Subcutaneous abdominal adipose tissue (tissue), 5 donors: ENCODE results near the gene CCL14.

Source experiments
- H3K27ac ChIP-seq: one replicate; pipeline ENCODE4 v1.7.0; 2013; ENCODE audit warnings: low read depth, mild to moderate bottlenecking, inconsistent platforms, low read length, moderate library complexity
- H3K27me3 ChIP-seq, 5 donors: one replicate each; pipeline ENCODE4 v1.7.0; 2013; ENCODE audit warnings: low read length in 5 of 5, inconsistent platforms in 1 of 5; ENCODE audit not compliant: control insufficient read depth in 5 of 5, insufficient read depth in 4 of 5
- H3K36me3 ChIP-seq, 5 donors: one replicate each; pipeline ENCODE4 v1.7.0; 2013; ENCODE audit warnings: low read length in 5 of 5; ENCODE audit not compliant: control insufficient read depth in 5 of 5, insufficient read depth in 5 of 5
- H3K4me1 ChIP-seq, 5 donors: one replicate each; pipeline ENCODE4 v1.7.0; 2013; ENCODE audit warnings: low read length in 5 of 5, mild to moderate bottlenecking in 3 of 5, moderate library complexity in 1 of 5; ENCODE audit not compliant: control insufficient read depth in 5 of 5, insufficient read depth in 5 of 5
- H3K4me3 ChIP-seq, 5 donors: one replicate each; pipeline ENCODE4 v1.7.0; 2013; ENCODE audit warnings: low read length in 5 of 5, low read depth in 1 of 5
- H3K9ac ChIP-seq, 5 donors: one replicate each; pipeline ENCODE4 v1.7.0; 2013; ENCODE audit warnings: low read length in 5 of 5, mild to moderate bottlenecking in 4 of 5, moderate library complexity in 3 of 5
- H3K9me3 ChIP-seq, 5 donors: one replicate each; pipeline ENCODE4 v1.7.0; 2013; ENCODE audit warnings: low read length in 5 of 5; ENCODE audit not compliant: control insufficient read depth in 5 of 5
- donor health status: healthy.
- donor health status: healthy.
- donor health status: healthy.
- donor health status: healthy.
- donor health status: healthy.

Gene CCL14

DNA sequence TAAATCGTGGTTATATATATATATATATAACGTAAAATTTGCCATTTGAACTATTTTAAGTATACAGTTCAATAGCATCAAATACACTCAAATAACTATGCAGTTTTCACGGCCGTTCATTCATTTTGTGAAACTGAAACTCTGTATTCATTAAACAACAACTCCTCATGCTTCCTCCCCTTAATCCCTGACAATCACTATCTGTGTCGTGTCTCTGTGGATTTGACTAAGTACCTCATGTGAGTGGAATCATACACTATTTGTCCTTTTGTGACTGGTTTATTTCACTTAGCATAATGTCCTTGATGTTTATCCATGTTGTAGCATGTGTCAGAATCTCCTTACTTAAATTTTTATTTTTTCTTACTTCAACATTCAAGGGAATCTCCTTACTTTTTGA lies 28.4 kb upstream of the CCL14 start:
- no peak overlapping the region for H3K27ac ChIP-seq
- H3K4me1 ChIP-seq = peaks cover 0 to 20% (median 6%) of the 10 kb centered on the region in 5 donors
- peaks cover 0 to 15% (median 12%) of the 10 kb centered on the region in 5 donors for H3K9me3 ChIP-seq
- H3K36me3 ChIP-seq = no peaks in the 10 kb centered on the region
- H3K9ac ChIP-seq = no peak overlapping the region
- H3K4me3 ChIP-seq = no peak overlapping the region
- H3K27me3 ChIP-seq = no peaks in the 10 kb centered on the region

- H3K4me1 ChIP-seq = peaks cover 0 to 7% (median 0%) of the 10 kb centered on the region in 5 donors
- H3K27ac ChIP-seq = no peak overlapping the region
- H3K9ac ChIP-seq = no peak overlapping the region
- H3K9me3 ChIP-seq = peaks cover 0 to 34% (median 25%) of the 10 kb centered on the region in 5 donors
- no peak overlapping the region for H3K4me3 ChIP-seq
- H3K36me3 ChIP-seq = no peaks in the 10 kb centered on the region
- H3K27me3 ChIP-seq = no peaks in the 10 kb centered on the region
Measured at GRCh38 chr17:36011201-36011600, 24.7 kb upstream of the CCL14 start.

DNA sequence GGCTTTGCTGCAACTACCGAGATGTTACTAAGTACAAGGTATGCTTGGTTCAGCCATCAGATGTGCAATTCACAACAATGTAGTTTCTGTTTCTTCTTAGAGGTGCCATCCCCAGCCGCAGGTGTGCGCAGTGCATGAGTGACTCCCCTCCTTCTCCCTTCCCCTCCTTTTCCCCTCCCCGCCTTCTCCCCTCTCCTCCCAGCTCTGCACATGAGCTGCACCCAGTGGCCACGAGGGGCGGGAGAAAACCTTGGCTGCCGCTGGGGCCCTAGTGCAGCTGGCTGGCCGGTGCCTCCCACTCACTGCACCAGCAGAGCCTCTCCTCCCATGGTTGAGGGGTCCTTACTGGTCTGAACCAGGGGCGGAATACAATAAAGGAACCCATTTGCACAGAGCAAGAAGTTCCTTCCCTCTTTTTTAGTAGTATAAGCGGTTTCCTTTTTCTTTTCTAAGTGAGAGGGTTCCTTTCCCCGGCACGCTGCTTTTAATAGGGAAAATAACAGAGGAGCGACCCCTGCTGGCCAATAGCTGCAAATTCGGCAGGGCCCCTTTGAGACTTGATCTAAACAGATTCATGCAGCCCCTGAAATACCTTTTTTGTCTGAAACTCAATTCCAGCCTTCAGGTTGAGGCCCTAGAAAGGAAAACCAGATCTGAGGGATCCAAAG lies 22.6 kb upstream of the CCL14 start:
- no peak overlapping the region for H3K27ac ChIP-seq
- H3K9me3 ChIP-seq = peaks cover 0 to 34% (median 25%) of the 10 kb centered on the region in 5 donors
- H3K4me1 ChIP-seq = peaks cover 0 to 11% (median 0%) of the 10 kb centered on the region in 5 donors
- no peak overlapping the region for H3K4me3 ChIP-seq
- no peaks in the 10 kb centered on the region for H3K36me3 ChIP-seq
- H3K9ac ChIP-seq = no peak overlapping the region
- no peaks in the 10 kb centered on the region for H3K27me3 ChIP-seq

DNA sequence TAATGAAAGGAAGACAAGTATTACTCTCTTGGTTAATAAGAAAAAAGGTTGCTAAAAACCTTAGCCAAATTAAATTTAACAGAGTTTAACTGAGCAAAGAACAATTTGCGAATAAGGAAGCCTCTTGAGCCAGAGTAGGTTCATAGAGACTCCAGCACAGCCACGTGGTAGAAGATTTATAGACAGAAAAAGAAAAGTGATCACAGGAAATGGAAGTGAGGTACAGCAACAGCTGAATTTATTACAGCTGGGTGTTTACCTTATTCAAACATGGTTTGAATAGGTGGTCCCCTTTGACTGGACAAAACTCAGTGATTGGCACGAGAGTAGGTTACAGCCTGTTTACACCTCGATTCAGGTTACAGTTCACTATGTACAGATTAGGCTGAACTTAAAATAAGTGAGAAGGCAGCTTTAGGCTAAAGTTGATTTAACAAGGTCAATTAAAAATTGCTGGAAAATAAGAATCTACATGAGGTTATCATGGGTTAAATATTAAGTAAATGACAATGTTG lies 18.1 kb upstream of the CCL14 start:
- H3K4me3 ChIP-seq = no peak overlapping the region
- H3K4me1 ChIP-seq = peaks cover 0 to 22% (median 0%) of the 10 kb centered on the region in 5 donors
- no peak overlapping the region for H3K9ac ChIP-seq
- peaks cover 0 to 16% (median 12%) of the 10 kb centered on the region in 5 donors for H3K9me3 ChIP-seq
- no peaks in the 10 kb centered on the region for H3K36me3 ChIP-seq
- no peak overlapping the region for H3K27ac ChIP-seq
- H3K27me3 ChIP-seq = no peaks in the 10 kb centered on the region

DNA sequence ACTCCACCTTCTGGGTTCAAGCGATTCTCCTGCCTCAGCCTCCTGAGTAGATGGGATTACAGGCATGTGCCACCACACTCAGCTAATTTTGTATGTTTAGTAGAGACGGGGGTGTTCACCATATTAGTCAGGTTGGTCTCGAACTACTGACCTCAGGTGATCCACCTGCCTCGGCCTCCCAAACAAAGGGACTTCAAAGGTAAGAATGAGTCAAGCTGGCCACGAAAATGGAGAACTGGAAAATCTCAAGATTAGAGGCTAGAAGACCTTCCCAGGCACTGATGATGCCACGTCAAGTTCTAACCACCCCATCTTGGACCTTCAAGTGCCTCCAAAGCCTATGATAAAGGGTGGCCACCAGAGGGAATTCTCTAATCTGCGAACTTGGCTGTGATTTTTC lies 16.1 kb upstream of the CCL14 start:
- no peaks in the 10 kb centered on the region for H3K9me3 ChIP-seq
- H3K36me3 ChIP-seq = no peaks in the 10 kb centered on the region
- H3K27me3 ChIP-seq = no peaks in the 10 kb centered on the region
- no peak overlapping the region for H3K9ac ChIP-seq
- peaks cover 0 to 22% (median 0%) of the 10 kb centered on the region in 5 donors for H3K4me1 ChIP-seq
- H3K27ac ChIP-seq = no peak overlapping the region
- H3K4me3 ChIP-seq = no peak overlapping the region

GRCh38 chr17:36001862-36002603 lies 15.5 kb upstream of the CCL14 start:
- Histone ChIP-seq H3K36me3 (no peaks in the 10 kb centered on the region), H3K9me3 (no peaks in the 10 kb centered on the region), H3K4me3 (no peak overlapping the region), H3K9ac (no peak overlapping the region), H3K27ac (no peak overlapping the region), H3K27me3 (no peaks in the 10 kb centered on the region), H3K4me1 (peaks cover 0 to 22% (median 0%) of the 10 kb centered on the region in 5 donors)

- H3K4me3 ChIP-seq = no peak within 1 kb of the TSS
- no peak within 1 kb of the TSS for H3K9ac ChIP-seq
- no peak within 1 kb of the TSS for H3K27ac ChIP-seq
Measured at GRCh38 chr17:36001110-36001771, 14.7 kb upstream of the CCL14 start, which contains the start of gene CCL15. Gene CCL15 (minus strand): TSS chr17:36001553. CDS start chr17:36001492, 61 bp downstream.

DNA sequence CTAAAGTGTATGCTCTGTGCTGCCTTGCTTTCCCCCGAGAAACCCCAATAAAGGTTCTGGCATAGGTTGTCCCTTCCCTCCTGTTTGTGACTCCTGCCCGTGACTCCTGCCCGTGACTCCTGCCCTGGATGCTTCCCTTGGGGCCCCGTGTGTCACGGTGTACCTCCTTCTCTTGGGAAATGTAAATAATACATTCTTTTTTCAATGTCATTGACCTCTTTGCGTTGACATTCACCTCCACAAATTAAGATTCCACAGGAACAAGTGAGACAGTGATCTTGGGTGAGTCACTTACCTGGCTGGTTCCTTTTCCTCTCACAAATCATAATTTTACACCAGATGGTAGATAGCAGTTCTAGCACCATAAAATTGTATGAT lies 14.2 kb upstream of the CCL14 start:
- no peaks in the 10 kb centered on the region for H3K36me3 ChIP-seq
- H3K4me3 ChIP-seq = no peak overlapping the region
- H3K27me3 ChIP-seq = no peaks in the 10 kb centered on the region
- H3K9me3 ChIP-seq = no peaks in the 10 kb centered on the region
- H3K9ac ChIP-seq = no peak overlapping the region
- H3K4me1 ChIP-seq = peaks cover 0 to 22% (median 0%) of the 10 kb centered on the region in 5 donors
- no peak overlapping the region for H3K27ac ChIP-seq

More at GRCh38 chr17:36001110-36001771, 14.7 kb upstream of the CCL14 start, which contains the start of gene CCL15:
- peaks cover 0 to 22% (median 0%) of the 10 kb centered on the region in 5 donors for H3K4me1 ChIP-seq
- no peaks in the 10 kb centered on the region for H3K9me3 ChIP-seq
- H3K36me3 ChIP-seq = no peaks in the 10 kb centered on the region
- no peaks in the 10 kb centered on the region for H3K27me3 ChIP-seq

- H3K4me3 ChIP-seq = no peak overlapping the region
- H3K27me3 ChIP-seq = no peaks in the 10 kb centered on the region
- no peak overlapping the region for H3K27ac ChIP-seq
- H3K9me3 ChIP-seq = peaks cover 0 to 5% (median 0%) of the 10 kb centered on the region in 5 donors
- H3K36me3 ChIP-seq = no peaks in the 10 kb centered on the region
- peaks cover 0 to 18% (median 0%) of the 10 kb centered on the region in 5 donors for H3K4me1 ChIP-seq
- H3K9ac ChIP-seq = no peak overlapping the region
Measured at GRCh38 chr17:35998756-35999155, 12.2 kb upstream of the CCL14 start.
